Inflammatory macrophage treated with lipopolysaccharide for 1 hour (primary cell): ENCODE measurements around the gene ZNF783.
A peak's percentile ranks its signal among the peaks of the same experiment; 100 is the strongest.
"Not testable (repeated sequence)": the region's sequence is repeated elsewhere in the genome, so short reads cannot be mapped to it uniquely, and the experiment has no call there.

Source experiments
- DNase-seq, 2 donors: peaks; one replicate each; pipeline ENCODE4 v3.0.0-alpha.2; 2020 to 2022

ZNF783 gene

DNA sequence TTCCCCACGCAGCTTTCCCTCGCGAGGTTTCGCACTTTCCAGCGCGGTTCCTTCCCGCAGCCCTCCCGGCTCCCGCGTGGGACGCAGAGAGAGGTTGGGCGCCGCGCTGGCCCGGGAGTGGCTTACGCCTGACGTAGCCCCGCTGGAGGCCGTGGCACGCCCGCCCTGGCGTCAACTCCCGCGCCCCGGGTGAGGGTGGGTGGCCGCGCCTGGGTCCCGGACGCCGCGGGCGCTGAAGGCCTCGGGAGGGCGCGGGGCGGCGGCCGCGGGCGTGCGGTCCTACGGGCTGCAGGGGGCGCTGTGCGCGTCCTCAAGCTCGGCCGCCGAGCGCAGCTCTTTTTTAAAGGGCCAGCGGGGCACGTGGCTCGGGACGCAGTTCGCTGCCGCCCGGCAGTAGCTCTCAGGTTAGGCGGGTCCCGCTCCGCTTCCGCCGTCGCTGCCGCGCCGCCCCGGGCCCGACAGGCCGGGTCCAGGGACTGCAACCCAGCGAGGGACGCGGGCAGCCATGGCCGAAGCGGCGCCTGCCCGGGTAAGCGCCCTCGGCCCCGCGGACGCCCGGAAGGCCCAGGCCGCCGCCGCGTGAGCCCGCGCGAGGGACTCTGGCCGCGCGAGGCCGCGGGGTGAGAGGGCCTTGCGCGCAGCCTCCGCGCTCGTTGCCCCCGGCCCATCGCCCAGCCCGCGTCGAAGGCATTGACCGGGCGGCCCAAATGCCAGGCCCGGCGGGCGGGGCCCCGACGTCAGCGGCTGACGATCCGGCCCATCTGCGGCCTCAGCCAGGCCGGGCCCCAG is at the start of gene ZNF783:
ZNF783 (plus strand) TSS at position 368 of the 789 bp plus-strand sequence; CDS start at position 506, 138 bp downstream.
- peak; percentile 83 to 86 for DNase-seq

DNA sequence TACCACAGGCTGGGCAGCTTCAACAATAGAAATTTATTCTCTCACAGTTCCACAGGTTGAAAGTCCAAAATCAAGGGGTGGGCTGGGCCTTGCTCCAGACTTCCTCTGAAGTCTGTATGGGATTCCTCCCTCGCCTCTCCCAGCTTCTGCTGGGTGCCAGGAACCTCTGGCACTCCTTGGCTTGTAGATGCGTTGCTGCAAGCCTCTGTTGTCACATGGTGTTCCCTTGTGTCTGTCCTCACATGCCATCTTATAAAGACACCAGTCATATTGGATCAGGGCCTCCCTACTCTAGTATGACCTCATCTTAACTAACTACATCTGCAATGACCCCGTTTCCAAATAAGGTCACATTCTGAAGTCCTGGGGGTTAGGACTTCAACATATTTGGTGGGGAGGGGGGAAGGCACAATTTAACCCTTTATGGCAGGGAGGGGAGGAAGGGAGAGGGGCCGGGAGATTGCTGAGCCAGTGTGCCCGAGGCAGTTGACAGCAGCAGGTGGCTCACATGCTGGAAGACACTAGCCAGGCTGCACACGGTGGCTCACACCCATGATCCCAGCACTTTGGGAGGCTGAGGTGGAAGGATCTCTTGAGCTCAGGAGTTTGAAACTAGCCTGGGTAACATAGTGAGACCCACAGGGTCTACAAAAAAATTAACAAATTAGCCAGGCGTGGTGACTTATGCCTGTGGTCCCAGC is 47.8 kb upstream of the ZNF783 start:
- no peak for DNase-seq

- no peak for DNase-seq
Observed at GRCh38 chr7:149216402-149216801, 45.6 kb upstream of the ZNF783 start.

GRCh38 chr7:149217570-149217969 is 44.4 kb upstream of the ZNF783 start:
- DNase-seq: no peak

DNA sequence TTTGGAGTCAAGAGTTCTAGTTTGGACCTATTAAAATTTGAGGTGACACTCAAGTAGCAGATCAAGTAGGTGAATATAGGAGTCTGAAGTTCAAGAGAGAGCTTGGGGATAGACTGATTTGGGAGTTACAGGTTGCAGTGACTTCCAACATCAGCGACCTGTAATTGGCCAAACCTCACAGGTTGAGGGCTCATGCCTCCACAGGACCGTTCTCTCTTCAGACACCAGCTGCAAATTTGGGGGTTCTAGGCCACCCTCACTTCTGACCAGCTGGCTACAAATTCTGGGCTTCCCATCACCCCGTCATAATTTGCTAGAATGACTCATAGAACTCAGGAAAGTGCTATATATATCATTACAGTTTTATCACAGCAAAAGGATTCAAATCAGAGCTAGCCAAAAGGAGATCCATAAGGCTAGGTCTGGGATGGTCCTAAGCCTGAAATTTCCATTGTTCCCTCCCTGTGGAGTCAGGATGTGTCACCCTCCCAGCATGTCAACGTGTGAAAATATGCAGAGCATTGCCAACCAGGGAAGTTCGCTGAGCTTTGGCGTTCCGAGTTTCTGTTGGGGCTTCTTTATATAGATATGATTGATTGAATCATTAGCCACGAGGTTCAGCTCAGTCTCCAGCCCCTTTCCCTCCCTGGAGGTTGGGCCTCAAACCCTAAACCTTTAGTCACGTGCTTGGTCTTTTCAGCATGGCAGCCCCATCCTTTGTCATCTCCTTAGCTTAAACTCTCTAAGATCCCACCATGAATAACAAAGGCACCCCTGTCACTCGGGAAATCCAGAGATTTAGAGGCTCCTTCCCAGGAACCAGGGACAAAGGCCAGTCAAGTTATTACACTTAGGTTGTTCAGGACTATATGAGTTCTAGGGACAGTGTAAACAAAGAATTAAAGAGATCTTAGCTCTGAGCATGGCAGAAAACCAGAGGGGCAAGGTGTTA is 43.3 kb upstream of the ZNF783 start:
- no peak for DNase-seq

DNA sequence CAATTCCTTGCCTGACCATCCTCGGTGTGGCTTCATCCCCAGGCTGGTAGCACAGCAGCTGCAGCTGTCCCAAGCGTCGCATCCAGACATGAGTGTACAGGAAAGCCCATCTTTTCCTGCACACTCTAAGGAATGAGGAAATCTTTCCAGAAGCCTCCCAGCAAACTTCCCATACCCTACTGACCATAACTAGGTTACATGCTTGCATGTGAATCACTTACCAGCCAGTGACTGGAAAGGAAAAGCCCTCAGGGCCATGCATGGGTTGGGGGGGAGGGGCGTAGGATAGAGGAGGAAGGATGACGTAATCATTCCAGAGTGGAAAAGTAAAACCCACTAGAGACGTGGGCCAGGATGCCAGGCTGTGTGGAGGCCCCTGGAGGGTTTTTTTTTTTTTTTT is 41.5 kb upstream of the ZNF783 start:
- no peak for DNase-seq

- DNase-seq: no peak
Observed at GRCh38 chr7:149223176-149223575, 38.8 kb upstream of the ZNF783 start.

GRCh38 chr7:149223761-149224160 is 38.2 kb upstream of the ZNF783 start:
- no peak for DNase-seq

- DNase-seq: no peak
Observed at GRCh38 chr7:149224352-149224751, 37.6 kb upstream of the ZNF783 start.

- no peak for DNase-seq
Observed at GRCh38 chr7:149225106-149225505, 36.9 kb upstream of the ZNF783 start.

- DNase-seq: no peak
Observed at GRCh38 chr7:149225656-149226055, 36.3 kb upstream of the ZNF783 start.

DNA sequence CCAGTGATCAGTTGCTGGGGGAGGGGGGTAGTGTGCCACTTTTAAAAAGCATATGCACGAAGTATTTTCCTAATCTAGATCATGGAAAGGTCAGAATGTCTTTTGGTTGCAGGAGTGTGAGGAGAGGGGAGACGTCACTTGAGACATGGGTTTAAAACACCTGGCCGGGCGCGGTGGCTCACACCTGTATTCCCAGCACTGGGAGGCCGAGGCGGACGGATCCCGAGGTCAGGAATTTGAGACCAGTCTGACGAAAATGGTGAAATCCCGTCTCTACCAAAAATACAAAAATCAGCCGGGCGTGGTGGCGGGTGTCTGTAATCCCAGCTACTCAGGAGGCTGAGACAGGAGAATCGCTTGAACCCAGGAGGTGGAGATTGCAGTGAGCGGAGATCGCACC is 35.6 kb upstream of the ZNF783 start:
- not testable (repeated sequence) for DNase-seq

DNA sequence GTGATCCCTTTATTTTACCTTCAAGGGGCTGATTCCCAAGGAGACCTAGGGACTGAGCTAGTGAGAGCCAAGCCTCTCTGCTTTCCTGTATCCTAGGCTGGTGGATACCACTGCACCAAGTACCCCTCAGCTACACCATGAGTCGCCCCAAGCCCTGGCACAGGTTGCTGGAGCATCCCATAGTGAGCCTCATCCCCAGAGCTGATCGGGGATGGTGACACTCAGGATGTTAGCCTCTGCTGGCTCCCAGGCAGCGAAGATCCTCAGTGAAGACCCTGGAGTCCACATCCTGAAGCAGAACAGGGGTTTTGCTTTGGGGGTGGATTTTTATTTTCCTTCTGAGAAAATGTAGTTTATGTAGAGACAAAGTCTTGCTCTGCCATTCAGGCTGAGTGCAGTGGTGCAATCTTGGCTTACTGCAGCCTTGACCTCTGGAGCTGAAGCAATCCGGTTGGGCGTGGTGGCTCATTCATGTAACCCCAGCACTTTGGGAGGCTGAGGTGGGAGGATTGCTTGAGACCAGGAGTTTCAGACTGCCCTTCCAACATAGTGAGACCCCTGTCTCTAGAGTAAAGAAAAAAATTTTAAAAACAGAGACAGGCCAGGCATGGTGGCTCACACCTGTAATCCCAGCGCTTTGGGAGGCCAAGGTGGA is 35.0 kb upstream of the ZNF783 start:
- DNase-seq: no peak

DNA sequence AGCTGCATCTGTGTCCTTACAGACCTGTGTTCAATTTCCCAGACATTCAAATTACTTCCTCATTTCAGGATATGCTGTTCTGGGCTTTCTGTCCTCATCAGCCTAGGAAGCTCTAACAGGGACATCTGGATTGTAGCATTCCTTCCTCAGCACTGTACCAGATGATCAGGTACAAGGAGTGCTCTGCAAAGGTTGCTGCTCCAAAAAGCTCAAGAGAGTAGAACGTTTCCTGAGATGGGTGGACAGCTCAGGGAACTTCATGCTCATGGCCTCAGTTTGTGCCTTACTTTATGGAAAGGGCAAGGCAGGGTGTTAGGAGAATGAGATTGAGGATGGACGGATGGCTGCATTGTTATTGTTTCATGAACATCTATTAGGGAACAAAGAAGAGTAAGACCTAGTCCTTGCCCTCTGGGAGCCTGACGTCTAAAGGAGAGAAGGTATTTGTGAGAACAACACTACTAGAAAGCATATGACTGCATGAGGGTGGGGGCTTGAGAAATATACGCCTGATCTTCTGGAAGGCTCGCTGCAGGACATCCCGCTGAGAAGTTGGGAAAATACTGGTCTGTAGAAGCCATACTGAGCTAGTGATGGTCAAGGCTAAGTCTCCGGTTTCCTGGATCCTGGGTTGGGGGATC is 33.0 kb upstream of the ZNF783 start:
- DNase-seq: peak; percentile 2 to 6

DNA sequence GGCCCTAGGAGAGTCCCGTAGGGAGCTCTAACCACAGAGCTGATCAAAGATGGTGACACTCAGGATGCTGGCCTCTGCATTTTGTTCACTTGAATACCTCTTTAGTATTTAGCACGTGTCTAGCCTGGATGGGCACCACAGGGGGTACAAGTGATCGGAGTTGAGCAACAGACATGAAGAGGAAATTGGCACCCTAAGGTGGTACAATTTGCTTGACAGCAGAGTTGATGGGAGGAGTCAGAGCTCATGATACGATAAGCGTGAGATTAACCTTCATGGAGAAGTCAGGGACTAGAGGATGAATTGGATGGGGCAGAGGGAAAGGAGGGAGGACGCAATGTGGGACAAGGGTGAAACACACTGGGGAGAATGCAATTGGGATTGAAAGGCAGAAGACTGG is 32.5 kb upstream of the ZNF783 start:
- no peak for DNase-seq

GRCh38 chr7:149232362-149232761 is 29.6 kb upstream of the ZNF783 start:
- DNase-seq: no peak

GRCh38 chr7:149233655-149234204 is 28.3 kb upstream of the ZNF783 start:
- not testable (repeated sequence) for DNase-seq

GRCh38 chr7:149237502-149237901 is 24.5 kb upstream of the ZNF783 start:
- DNase-seq: no peak

DNA sequence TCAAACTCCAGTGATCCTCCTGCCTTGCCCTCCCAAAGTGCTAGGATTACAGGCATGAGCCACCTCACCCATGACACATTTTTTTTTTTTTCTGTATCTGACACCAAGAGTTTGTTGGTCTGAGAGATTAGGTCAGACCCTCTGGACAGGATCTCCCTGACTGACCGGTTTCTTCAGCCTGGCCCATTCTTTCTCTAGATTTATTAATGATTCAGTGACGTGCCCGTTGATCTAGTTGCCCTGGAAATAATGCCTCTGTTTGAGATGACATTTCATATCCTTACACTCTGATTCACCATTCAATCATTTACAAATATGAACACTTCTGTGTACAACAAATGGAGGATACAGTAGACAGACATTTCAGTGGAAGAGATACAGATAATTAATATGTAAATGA is 23.9 kb upstream of the ZNF783 start:
- DNase-seq: no peak

DNA sequence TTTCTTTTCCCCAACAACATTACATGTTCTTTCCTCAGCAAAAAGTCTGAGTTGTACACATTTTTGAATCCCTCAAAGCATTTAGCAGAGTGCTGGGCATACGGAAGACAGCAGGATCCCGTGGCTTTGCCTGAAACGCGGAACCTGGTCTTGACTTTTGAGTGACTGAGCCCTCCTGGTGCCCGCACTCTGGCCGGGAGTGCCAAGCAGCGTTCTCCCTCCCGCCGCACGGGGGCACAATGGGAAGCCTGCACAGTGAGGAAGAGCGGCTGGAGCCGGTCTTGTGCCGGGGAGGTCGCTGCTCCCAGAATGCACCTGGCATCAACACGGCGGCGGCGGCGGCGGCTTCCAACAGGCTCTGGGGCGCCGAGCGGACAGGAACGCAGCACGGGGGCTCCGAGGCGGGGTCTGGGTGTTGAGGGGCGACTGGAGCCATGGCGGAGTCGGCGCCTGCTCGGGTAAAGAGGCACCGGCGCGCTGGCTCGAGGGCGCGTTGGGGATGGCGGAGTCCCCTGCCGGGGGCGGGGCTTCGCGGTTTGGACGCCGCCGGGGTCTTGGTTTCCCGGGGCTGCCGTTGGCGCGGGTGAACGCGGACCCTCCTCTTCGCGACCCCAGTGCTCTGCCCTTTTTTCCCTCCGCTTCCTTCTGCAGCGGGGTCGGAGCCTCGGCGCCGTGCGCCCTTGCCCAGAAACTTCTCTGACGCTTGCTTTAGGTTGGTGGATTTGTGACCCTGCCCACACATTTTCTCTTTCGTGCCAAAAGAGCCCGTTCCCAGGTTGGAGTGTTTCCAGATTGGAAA is 22.5 kb upstream of the ZNF783 start, which contains the start of gene ZNF212:
ZNF212 (plus strand) TSS at position 307 of the 799 bp plus-strand sequence; CDS start at position 435, 128 bp downstream.
- DNase-seq: peak; percentile 85 to 92

DNA sequence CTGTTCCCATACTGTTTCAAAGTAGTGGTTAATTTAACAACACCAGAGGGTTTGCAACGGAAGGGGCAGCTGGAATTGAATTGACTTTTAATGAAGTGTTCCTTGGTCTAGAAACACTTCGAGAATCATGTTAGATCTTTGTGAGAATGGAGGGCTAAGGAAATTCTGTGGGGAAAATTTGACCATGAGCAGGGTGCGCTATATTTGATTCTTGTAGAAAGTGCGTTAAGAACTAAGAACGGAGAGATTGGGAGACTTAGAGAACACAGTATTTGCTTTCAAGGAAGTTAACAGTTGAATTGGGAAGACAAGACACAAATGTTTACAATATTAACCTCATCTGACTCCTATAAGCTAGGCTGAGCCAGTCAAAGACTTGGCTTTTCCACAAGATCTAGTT is 21.4 kb upstream of the ZNF783 start:
- no peak for DNase-seq
